DMS79 treated with DMSO at 0.1 percent for 48 hours (cell line): ENCODE measurements around the gene TNIP1.

ENCODE experiments used
- DNase-seq: peaks from one replicate; lab custom pipeline; 2025; lab: John Stamatoyannopoulos, UW

TNIP1 gene

GRCh38 chr5:151064916-151065499, 15.8 kb downstream of the TNIP1 start:
- no peak for DNase-seq

GRCh38 chr5:151063142-151063989, 17.5 kb downstream of the TNIP1 start:
- no peak for DNase-seq

- DNase-seq, result no peak
Measured at GRCh38 chr5:151062405-151063141, 18.3 kb downstream of the TNIP1 start.

- DNase-seq, result no peak
Measured at GRCh38 chr5:151060742-151061141, 20.1 kb downstream of the TNIP1 start.

DNA sequence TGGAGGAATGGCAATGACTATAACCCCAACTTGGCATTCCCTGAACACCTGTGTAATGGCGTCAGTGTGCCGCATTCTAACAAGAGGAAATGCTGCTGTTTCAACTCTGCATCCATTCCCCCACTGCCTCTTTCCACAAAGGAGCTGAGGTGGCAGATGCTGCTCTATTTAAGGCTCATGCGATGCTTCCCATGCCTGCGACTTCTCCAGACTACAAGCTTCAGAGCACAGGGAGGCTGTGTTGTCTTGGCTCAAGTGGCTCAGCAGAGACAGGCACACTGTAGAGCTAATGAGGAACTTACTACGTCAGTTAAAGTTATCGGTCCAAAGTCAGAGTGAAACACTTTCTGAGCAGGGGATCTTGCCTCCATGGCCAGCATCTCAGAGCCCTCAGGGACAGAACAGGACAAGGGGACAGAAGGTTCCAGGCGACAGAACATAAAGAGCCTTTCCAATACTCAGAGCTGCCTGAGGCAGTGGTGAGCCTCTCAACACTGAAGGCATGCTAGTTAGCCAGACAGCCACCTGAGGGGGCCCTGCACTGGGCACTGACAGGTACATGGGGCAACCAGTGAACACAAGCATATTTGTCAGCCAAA, 21.8 kb downstream of the TNIP1 start:
- no peak for DNase-seq

DNA sequence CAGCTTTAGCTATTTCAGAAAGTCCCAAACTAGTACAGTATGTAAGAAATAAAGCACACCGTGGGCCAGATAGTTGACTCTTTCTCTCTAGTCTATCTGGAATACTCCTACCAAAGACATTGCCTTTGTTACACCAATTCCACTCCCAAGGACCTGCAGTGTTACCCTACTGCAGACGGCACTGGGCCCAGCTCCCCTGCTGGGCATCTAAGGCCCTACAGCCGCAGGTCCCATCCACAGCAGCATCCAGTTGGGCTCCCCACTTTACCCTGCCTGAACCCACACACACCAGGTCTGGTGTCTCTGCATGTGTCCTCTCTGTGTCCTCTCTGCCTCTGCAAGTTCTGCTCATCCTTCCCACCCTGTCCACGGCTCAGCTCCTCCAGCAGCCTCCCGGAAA, 22.5 kb downstream of the TNIP1 start:
- DNase-seq, result no peak

DNA sequence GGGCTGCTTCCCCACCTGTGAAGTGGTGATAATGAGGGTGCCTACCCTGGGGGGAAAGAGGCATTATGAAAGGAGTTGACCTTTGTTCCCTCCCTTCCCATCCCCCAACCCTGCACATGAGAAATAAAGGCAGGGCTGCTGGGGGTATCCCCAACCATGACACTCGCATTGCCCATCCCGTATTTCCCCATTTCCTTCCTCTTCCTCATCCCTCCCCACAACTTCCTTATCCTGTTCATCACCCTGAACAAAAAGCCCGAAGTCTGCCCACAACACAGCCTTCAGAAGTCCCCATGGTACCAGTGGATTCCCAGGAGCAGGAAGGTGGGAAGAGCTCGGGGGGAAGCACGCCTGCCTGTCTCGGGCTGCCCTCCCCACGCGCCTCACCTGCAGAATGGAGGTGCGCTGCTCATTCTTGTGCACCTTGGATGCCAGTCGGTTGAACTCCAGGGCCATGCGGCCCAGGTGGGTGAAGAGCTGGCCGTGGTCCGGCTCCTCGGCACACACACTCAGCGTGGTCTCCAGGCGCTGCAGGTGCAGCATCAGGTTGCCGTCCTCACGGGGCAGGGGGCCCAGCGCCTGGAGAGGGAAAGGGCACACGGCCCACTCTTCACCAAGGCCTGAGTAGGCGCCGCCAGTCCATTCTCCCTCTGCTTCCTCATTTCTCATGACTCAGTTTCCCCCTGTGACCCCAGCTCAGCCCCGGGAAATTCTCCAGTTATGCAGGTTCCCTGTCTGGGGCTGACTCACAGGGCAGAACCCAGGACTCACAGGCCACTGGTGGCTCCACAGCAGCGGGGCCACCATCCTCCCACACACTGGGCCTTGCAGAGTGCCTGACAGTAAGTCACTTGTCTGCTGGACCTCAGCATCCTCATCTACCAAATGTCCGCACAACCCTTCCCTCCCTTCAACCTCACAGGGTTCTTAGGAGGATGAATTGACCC, 24.2 kb downstream of the TNIP1 start:
- DNase-seq, result no peak

DNA sequence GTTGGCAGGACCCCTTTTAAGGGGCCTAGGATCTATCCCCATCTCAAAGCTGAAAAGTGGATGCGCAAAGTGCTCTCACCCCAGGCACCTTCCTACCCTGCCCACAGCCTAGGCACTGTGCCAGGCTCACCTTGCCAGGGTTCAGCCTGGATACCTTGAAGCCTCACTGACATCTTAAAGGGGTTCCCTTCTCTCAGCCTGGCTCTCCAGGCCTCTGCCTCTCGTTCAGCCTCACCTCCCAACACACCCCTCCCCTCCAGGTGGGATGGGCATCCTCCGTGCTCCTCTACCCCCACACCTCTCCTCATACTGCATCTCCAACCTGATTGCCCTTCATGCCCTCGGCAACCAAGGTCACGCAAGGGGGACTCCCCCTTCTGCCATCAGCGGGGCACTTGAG, 25.5 kb downstream of the TNIP1 start:
- DNase-seq, result no peak

- DNase-seq, result no peak
Measured at GRCh38 chr5:151054709-151055108, 26.1 kb downstream of the TNIP1 start.

DNA sequence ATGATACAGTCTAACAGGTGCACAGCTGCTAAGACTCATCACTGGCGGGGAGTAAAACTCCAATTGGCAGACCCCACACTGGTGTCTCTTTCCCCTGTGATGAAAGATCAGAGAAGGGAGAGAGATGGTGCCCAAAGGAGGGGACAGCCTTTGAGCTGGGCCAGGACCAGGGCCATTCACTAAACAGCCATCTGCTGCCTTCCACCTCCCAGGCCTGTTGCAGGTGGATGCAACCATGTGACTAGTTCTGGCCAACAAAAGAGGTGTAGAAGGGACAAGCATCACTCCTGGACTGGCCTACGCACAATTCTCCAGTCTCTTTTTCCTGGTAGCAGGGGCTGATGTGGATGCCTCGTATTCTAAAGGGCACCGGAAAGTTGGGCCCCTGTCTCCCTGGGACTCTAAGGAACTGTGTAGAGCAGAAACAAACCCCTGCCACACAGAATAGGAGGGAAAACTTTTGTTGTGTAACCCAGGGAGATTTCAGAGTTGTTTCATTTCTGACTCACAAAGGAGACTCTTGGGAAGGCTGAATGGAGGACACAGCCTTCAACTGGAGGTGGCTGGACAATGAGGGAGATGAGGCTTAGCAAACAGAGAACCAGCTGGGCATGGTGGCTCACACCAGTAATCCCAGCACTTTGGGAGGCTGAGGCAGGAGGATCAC, 26.9 kb downstream of the TNIP1 start:
- DNase-seq, result no peak

DNA sequence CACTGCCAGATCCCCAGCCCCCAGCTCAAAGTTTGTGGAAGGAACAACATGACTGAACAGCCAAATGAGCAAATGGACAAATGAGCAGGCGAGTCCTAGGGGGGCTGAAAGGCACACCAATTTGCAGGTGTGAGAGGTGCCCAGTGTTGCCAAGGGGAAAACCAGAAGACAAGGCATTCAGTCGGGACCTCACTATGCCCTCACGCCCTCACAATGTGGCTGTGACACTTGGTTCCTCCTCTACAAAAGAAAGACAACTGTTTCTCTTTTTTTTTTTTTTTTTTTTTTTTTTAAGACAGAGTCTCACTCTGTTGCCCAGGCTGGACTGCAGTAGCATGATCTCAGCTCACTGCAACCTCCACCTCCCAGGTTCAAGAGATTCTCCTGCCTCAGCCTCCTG, 28.0 kb downstream of the TNIP1 start:
- DNase-seq, result no peak

DNA sequence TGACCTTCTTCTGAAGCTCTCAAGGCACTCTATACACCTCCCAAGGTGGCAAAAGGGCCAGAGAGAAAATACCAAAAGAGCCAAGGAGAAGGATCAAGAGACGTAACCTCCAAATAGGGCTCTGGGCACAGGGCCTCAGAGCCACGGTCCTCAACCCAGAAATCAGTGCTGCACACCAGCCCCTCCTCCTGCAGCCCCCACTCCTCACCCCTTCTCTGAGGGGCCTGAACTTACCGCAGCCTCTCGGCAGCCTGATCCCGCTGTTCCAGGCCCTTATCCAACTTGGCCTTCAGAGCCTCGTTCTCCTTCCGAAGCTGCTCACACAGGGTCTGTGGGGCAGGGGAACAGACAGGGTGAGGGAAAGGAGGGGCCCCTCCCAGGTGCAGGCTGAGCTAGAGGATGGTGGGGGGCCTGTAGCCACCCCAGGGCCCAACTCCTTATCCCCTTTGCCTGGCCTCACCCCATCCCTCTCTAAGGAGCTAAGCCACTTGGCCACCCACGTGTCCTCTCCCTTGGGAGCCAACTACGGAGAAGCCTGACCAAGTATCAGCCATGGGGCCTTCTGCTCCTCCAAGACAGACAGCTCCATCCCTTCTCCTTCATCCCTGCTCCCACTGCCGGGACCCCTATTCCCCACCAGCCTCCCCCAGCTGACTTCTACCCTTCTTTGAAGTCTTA, 28.8 kb downstream of the TNIP1 start:
- no peak for DNase-seq

- DNase-seq, result no peak
Measured at GRCh38 chr5:151051066-151051930, 29.5 kb downstream of the TNIP1 start.

- no peak for DNase-seq
Measured at GRCh38 chr5:151048526-151048925, 32.3 kb downstream of the TNIP1 start.

DNA sequence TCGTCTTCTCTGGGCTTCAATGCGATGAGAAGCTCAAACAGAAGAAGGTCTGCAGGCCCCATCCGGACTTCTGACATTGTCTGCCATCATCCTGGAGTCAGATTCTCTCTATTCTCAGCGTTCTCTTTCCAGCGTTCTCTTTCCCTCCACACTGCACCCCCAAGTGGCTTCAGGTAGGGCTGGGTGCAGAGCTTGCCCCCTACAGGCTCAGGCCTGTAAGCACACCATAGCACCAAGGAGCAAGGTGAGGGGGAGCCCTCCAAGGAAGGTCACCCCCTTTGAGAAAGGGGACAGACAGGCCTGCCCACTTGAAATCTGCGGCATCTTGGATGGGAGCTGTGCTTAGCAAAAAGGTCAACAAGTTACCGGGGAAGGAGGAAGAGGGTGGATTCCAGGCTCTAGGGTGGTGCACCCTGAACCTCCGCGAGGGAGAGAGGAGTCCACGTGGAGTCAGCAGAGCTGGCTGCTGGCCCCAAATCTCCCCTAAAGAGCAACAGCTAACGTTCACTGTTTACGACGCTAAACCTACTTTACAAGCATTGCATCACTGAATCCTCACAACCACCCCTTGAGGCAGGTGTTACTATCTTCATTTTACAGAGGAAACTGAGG, 32.9 kb downstream of the TNIP1 start:
- no peak for DNase-seq

GRCh38 chr5:151042453-151043093, 38.3 kb downstream of the TNIP1 start:
- no peak for DNase-seq

- DNase-seq, result no peak
Measured at GRCh38 chr5:151041577-151042268, 39.1 kb downstream of the TNIP1 start.
